Loucy (cell line): ENCODE results near the gene NDUFA5.
"Not testable (repeated sequence)": the region's sequence is repeated elsewhere in the genome, so short reads cannot be mapped to it uniquely, and the experiment has no call there.

Experiments used
- EZH2phosphoT487 ChIP-seq: fragments of 200-600 bp; IDR thresholded peaks from 2 replicates; pipeline ENCODE4 v1.6.1; 2018; ENCODE audit warnings: antibody characterized with exemption, mild to moderate bottlenecking, moderate library complexity, borderline replicate concordance
- TF ChIP-seq, protein P1 (sequence below): fragments of 200-600 bp; sonication (generic); conservative IDR thresholded peaks from 2 replicates; pipeline ENCODE4 v1.5.1; 2014; ENCODE audit warnings: mild to moderate bottlenecking, antibody characterized with exemption, low read length

DNA sequence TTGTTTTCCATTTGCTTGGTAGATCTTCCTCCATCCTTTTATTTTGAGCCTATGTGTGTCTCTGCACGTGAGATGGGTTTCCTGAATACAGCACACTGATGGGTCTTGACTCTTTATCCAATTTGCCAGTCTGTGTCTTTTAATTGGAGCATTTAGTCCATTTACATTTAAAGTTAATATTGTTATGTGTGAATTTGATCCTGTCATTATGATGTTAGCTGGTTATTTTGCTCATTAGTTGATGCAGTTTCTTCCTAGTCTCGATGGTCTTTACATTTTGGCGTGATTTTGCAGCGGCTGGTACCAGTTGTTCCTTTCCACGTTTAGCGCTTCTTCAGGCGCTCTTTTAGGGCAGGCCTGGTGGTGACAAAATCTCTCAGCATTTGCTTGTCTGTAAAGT lies 31.1 kb downstream of the NDUFA5 start:
- TF ChIP-seq, protein P1, sequence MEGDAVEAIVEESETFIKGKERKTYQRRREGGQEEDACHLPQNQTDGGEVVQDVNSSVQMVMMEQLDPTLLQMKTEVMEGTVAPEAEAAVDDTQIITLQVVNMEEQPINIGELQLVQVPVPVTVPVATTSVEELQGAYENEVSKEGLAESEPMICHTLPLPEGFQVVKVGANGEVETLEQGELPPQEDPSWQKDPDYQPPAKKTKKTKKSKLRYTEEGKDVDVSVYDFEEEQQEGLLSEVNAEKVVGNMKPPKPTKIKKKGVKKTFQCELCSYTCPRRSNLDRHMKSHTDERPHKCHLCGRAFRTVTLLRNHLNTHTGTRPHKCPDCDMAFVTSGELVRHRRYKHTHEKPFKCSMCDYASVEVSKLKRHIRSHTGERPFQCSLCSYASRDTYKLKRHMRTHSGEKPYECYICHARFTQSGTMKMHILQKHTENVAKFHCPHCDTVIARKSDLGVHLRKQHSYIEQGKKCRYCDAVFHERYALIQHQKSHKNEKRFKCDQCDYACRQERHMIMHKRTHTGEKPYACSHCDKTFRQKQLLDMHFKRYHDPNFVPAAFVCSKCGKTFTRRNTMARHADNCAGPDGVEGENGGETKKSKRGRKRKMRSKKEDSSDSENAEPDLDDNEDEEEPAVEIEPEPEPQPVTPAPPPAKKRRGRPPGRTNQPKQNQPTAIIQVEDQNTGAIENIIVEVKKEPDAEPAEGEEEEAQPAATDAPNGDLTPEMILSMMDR, result not testable (repeated sequence)
- TF ChIP-seq EZH2phosphoT487, result not testable (repeated sequence)
